Neural cell (in vitro differentiated cells): Measurements from ENCODE around the gene RAB34. TPM values are rescaled to one million over a fixed set of nuclear protein-coding genes. Genes with fewer than 3 reads are reported as not detected.

Experiments
- H2AFZ ChIP-seq: fragments of 200-600, 300-800 bp; sonication (generic), shearing (Covaris generic); 2 replicates; pipeline ENCODE4 v1.6.0; 2014; ENCODE audit warnings: low read depth, mild to moderate bottlenecking, antibody characterized with exemption, low read length, moderate library complexity
- H3F3A ChIP-seq: fragments of 200-600 bp; shearing (Covaris generic); 2 replicates; pipeline ENCODE4 v1.6.1; 2016; ENCODE audit warnings: mild to moderate bottlenecking, moderate library complexity, mixed read lengths, antibody characterized with exemption, low read length; ENCODE audit not compliant: insufficient read depth, poor library complexity, severe bottlenecking
- H3K27ac ChIP-seq: fragments of 200-600, 300-800 bp; sonication (generic), shearing (Covaris generic); 2 replicates; pipeline ENCODE4 v1.5.1; 2014; ENCODE audit warnings: mild to moderate bottlenecking, low read length, moderate library complexity
- H3K27me3 ChIP-seq: fragments of 300-800, 200-600 bp; sonication (generic), shearing (Covaris generic); 2 replicates; pipeline ENCODE4 v1.6.0; 2014; ENCODE audit warnings: mild to moderate bottlenecking, low read depth, low read length, moderate library complexity; ENCODE audit not compliant: insufficient read depth
- H3K36me3 ChIP-seq: fragments of 300-800, 200-600 bp; sonication (generic), shearing (Covaris generic); 2 replicates; pipeline ENCODE4 v1.5.1; 2014; ENCODE audit warnings: mild to moderate bottlenecking, antibody characterized with exemption, low read length, moderate library complexity; ENCODE audit not compliant: insufficient read depth
- H3K4me2 ChIP-seq: fragments of 300-800, 200-600 bp; sonication (generic), shearing (Covaris generic); 2 replicates; pipeline ENCODE4 v1.6.0; 2014; ENCODE audit warnings: mild to moderate bottlenecking, low read length
- H3K4me3 ChIP-seq: fragments of 300-800, 200-600 bp; sonication (generic), shearing (Covaris generic); 2 replicates; pipeline ENCODE4 v1.5.1; 2014; ENCODE audit warnings: mild to moderate bottlenecking, low read length, moderate library complexity
- H3K79me2 ChIP-seq: fragments of 200-600 bp; shearing (Covaris generic); replicated peaks from 2 replicates; pipeline ENCODE4 v1.6.0; 2014; ENCODE audit warnings: mild to moderate bottlenecking, low read length, moderate library complexity; ENCODE audit not compliant: insufficient read depth
- H3K9ac ChIP-seq: fragments of 300-800, 200-600 bp; sonication (generic), shearing (Covaris generic); 2 replicates; pipeline ENCODE4 v1.6.1; 2016; ENCODE audit warnings: mild to moderate bottlenecking, low read length, mixed read lengths
- H3K9me2 ChIP-seq: fragments of 200-600 bp; shearing (Covaris generic); 2 replicates; pipeline ENCODE4 v1.6.1; 2016; ENCODE audit warnings: mild to moderate bottlenecking, low read length, mixed read lengths; ENCODE audit not compliant: insufficient read depth
- H3K9me3 ChIP-seq: fragments of 200-600, 300-800 bp; sonication (generic), shearing (Covaris generic); 2 replicates; pipeline ENCODE4 v1.6.1; 2016; ENCODE audit warnings: mild to moderate bottlenecking, mixed run types, low read length, moderate library complexity, mixed read lengths
- H4K20me1 ChIP-seq: fragments of 200-600 bp; shearing (Covaris generic); 2 replicates; pipeline ENCODE4 v1.6.1; 2016; ENCODE audit warnings: mild to moderate bottlenecking, mixed run types; ENCODE audit not compliant: insufficient read depth
- EP300 ChIP-seq: fragments of 450-650 bp; conservative IDR thresholded peaks from 2 replicates; pipeline ENCODE4 v1.6.1; 2014; ENCODE audit warnings: antibody characterized with exemption, mild to moderate bottlenecking, moderate library complexity; ENCODE audit not compliant: poor library complexity, severe bottlenecking
- EZH2 ChIP-seq: fragments of 200-600, 300-800 bp; shearing (Covaris generic), sonication (generic); IDR thresholded peaks from 2 replicates; pipeline ENCODE4 v1.6.1; 2014; ENCODE audit warnings: antibody characterized with exemption, low read length, borderline replicate concordance, mild to moderate bottlenecking; ENCODE audit not compliant: insufficient read depth, poor library complexity, severe bottlenecking
- MXI1 ChIP-seq: fragments of 450-650 bp; conservative IDR thresholded peaks from 2 replicates; pipeline ENCODE4 v1.6.1; 2014; ENCODE audit warnings: antibody characterized with exemption, mild to moderate bottlenecking; ENCODE audit not compliant: poor library complexity, severe bottlenecking
- POLR2AphosphoS5 ChIP-seq: IDR thresholded peaks from 2 replicates; pipeline ENCODE4 v1.6.1; 2012
- RAD21 ChIP-seq: fragments of 450-650 bp; conservative IDR thresholded peaks from 2 replicates; pipeline ENCODE4 v1.6.1; 2014; ENCODE audit warnings: antibody characterized with exemption, mild to moderate bottlenecking, moderate library complexity
- REST ChIP-seq: IDR thresholded peaks from 2 replicates; pipeline ENCODE4 v1.6.1; 2012; ENCODE audit warnings: borderline replicate concordance
- SMC3 ChIP-seq: fragments of 450-650 bp; conservative IDR thresholded peaks from 2 replicates; pipeline ENCODE4 v1.6.1; 2014; ENCODE audit warnings: antibody characterized with exemption, mild to moderate bottlenecking, moderate library complexity; ENCODE audit not compliant: poor library complexity
- TAF1 ChIP-seq: IDR thresholded peaks from 2 replicates; pipeline ENCODE4 v1.6.1; 2012; ENCODE audit warnings: low read depth
- polyA plus RNA-seq: library from polyadenylated mRNA; depleted of rRNA; stranded (reverse); fragments of >200 nt; gene quantifications from 2 replicates; pipeline ENCODE4 v1.2.3, GENCODE V29; 2014
- TF ChIP-seq, protein P1 (sequence below): fragments of 450-650 bp; IDR thresholded peaks from 2 replicates; pipeline ENCODE4 v1.5.1; 2014; ENCODE audit warnings: antibody characterized with exemption, mild to moderate bottlenecking, moderate library complexity; ENCODE audit not compliant: poor library complexity, severe bottlenecking

Gene RAB34
- polyA plus RNA-seq, 1 donor from 2014 or later = 9.3 TPM

- no peak overlapping the region for H3K9ac ChIP-seq
- no peaks in the 10 kb centered on the region for H3K79me2 ChIP-seq
- no peak overlapping the region for H3K4me3 ChIP-seq
- H2AFZ ChIP-seq = no peak overlapping the region
- H3K27ac ChIP-seq = no peak overlapping the region
- no peaks in the 10 kb centered on the region for H3K27me3 ChIP-seq
- no peaks in the 10 kb centered on the region for H3F3A ChIP-seq
- H3K36me3 ChIP-seq = peaks cover 5% of the 10 kb centered on the region
- no peaks in the 10 kb centered on the region for H3K9me2 ChIP-seq
- TF ChIP-seq EP300 (no peak), EZH2 (no peak), TAF1 (no peak), MXI1 (no peak), RAD21 (no peak), REST (no peak), SMC3 (no peak), POLR2AphosphoS5 (no peak)
- TF ChIP-seq, protein P1, sequence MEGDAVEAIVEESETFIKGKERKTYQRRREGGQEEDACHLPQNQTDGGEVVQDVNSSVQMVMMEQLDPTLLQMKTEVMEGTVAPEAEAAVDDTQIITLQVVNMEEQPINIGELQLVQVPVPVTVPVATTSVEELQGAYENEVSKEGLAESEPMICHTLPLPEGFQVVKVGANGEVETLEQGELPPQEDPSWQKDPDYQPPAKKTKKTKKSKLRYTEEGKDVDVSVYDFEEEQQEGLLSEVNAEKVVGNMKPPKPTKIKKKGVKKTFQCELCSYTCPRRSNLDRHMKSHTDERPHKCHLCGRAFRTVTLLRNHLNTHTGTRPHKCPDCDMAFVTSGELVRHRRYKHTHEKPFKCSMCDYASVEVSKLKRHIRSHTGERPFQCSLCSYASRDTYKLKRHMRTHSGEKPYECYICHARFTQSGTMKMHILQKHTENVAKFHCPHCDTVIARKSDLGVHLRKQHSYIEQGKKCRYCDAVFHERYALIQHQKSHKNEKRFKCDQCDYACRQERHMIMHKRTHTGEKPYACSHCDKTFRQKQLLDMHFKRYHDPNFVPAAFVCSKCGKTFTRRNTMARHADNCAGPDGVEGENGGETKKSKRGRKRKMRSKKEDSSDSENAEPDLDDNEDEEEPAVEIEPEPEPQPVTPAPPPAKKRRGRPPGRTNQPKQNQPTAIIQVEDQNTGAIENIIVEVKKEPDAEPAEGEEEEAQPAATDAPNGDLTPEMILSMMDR = no peak
- H3K4me2 ChIP-seq = no peak overlapping the region
- no peaks in the 10 kb centered on the region for H3K9me3 ChIP-seq
- no peaks in the 10 kb centered on the region for H4K20me1 ChIP-seq
These were observed 16.7 kb downstream of the RAB34 start for GRCh38 chr17:28700830-28701492.

GRCh38 chr17:28700278-28700677, 17.4 kb downstream of the RAB34 start:
- no peaks in the 10 kb centered on the region for H3K79me2 ChIP-seq
- no peak overlapping the region for H3K27ac ChIP-seq
- peaks cover 5% of the 10 kb centered on the region for H3K36me3 ChIP-seq
- H3K4me2 ChIP-seq = no peak overlapping the region
- H3K9me2 ChIP-seq = no peaks in the 10 kb centered on the region
- no peak for TF ChIP-seq TAF1
- no peak for TF ChIP-seq MXI1
- no peak for TF ChIP-seq SMC3
- TF ChIP-seq REST = no peak
- TF ChIP-seq, protein P1 = no peak
- no peak for TF ChIP-seq RAD21
- TF ChIP-seq EZH2 = no peak
- no peak for TF ChIP-seq EP300
- TF ChIP-seq POLR2AphosphoS5 = no peak
- H3F3A ChIP-seq = no peaks in the 10 kb centered on the region
- no peaks in the 10 kb centered on the region for H3K27me3 ChIP-seq
- no peaks in the 10 kb centered on the region for H3K9me3 ChIP-seq
- H2AFZ ChIP-seq = no peak overlapping the region
- H3K9ac ChIP-seq = no peak overlapping the region
- H3K4me3 ChIP-seq = no peak overlapping the region
- no peaks in the 10 kb centered on the region for H4K20me1 ChIP-seq
